Peyer's patch (tissue), 4 donors: ENCODE results near the gene TMEM164. TPM values are rescaled to one million over a fixed set of nuclear protein-coding genes. Genes with fewer than 3 reads are reported as not detected.

Experiments
- DNase-seq, 3 donors: peaks; one replicate each; pipeline ENCODE4 v3.0.0-alpha.2; 2017 to 2019
- H3K27ac ChIP-seq, 4 donors: fragments of 200-600 bp; sonication (generic); one replicate each; pipeline ENCODE4 v1.5.1; 2016 to 2019
- H3K27me3 ChIP-seq, 2 donors: fragments of 200-600 bp; sonication (generic); one replicate each; pipeline ENCODE4 v1.5.1; 2019
- H3K36me3 ChIP-seq, 3 donors: fragments of 200-600 bp; sonication (generic); one replicate each; pipeline ENCODE4 v1.5.1; 2016 to 2019
- H3K4me1 ChIP-seq, 4 donors: fragments of 200-600 bp; sonication (generic); one replicate each; pipeline ENCODE4 v1.5.1; 2016 to 2019
- H3K4me3 ChIP-seq, 4 donors: fragments of 200-600 bp; sonication (generic); 1 replicate in 3 of 4; 2 replicates in 1 of 4; pipeline ENCODE4 v1.5.1; 2016 to 2019; ENCODE audit warnings: mild to moderate bottlenecking in 1 of 4
- H3K9me3 ChIP-seq, 4 donors: fragments of 200-600 bp; sonication (generic); one replicate each; pipeline ENCODE4 v1.5.1; 2016 to 2019; ENCODE audit warnings: mild to moderate bottlenecking in 1 of 4
- POLR2A ChIP-seq, 2 donors: fragments of 450-650 bp; IDR thresholded peaks; one replicate each; pipeline ENCODE4 v1.5.1; 2017; ENCODE audit warnings: antibody characterized with exemption in 2 of 2, mild to moderate bottlenecking in 2 of 2, moderate library complexity in 2 of 2
- total RNA-seq, 4 donors: library from RNA; depleted of rRNA; stranded (reverse); fragments of >200 nt; gene quantifications; one replicate each; pipeline ENCODE4 v1.1.0, GENCODE V29; 2016
- TF ChIP-seq, protein P1 (sequence below), 6 experiments: fragments of 450-650 bp in 4 of 6; fragments of 200-600 bp in 2 of 6; sonication (generic) in 1 of 6; IDR thresholded peaks; one replicate each; pipeline ENCODE4 v1.5.1; 2017 to 2019; ENCODE audit warnings: antibody characterized with exemption in 6 of 6, mild to moderate bottlenecking in 3 of 6, moderate library complexity in 1 of 6

Gene TMEM164
- total RNA-seq, 4 donors from 2014 or later: 25.6 to 79.7 (median 73.8) TPM

DNA sequence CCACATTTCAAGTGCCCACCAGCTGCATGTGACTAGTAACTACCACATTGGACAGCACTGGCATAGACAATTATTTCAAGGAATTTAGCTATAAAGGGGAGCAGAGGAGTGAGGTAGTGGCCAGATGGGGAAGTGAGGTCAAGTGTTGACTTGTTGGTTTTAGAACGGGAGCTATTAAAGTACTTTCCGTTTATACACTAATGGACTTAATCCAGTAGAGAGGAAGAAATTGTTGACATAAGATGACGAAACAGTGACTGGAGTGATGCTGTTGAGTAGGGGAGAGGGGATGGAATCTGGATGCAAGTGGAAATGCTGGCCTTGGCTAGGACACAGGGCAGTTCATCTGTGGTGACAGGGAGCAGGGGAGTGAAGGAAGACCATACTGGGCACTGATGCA lies 160.6 kb downstream of the TMEM164 start:
- Histone ChIP-seq H3K9me3 (no peaks in the 10 kb centered on the region), H3K4me3 (no peak overlapping the region), H3K27ac (no peak overlapping the region), H3K36me3 (no peaks in the 10 kb centered on the region), H3K4me1 (no peaks in the 10 kb centered on the region), H3K27me3 (no peaks in the 10 kb centered on the region)
- no peak for DNase-seq
- no peak for TF ChIP-seq POLR2A (IDR thresholded peaks at IDR 0.05)
- TF ChIP-seq, protein P1, sequence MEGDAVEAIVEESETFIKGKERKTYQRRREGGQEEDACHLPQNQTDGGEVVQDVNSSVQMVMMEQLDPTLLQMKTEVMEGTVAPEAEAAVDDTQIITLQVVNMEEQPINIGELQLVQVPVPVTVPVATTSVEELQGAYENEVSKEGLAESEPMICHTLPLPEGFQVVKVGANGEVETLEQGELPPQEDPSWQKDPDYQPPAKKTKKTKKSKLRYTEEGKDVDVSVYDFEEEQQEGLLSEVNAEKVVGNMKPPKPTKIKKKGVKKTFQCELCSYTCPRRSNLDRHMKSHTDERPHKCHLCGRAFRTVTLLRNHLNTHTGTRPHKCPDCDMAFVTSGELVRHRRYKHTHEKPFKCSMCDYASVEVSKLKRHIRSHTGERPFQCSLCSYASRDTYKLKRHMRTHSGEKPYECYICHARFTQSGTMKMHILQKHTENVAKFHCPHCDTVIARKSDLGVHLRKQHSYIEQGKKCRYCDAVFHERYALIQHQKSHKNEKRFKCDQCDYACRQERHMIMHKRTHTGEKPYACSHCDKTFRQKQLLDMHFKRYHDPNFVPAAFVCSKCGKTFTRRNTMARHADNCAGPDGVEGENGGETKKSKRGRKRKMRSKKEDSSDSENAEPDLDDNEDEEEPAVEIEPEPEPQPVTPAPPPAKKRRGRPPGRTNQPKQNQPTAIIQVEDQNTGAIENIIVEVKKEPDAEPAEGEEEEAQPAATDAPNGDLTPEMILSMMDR (IDR thresholded peaks at IDR 0.05): no peak

DNA sequence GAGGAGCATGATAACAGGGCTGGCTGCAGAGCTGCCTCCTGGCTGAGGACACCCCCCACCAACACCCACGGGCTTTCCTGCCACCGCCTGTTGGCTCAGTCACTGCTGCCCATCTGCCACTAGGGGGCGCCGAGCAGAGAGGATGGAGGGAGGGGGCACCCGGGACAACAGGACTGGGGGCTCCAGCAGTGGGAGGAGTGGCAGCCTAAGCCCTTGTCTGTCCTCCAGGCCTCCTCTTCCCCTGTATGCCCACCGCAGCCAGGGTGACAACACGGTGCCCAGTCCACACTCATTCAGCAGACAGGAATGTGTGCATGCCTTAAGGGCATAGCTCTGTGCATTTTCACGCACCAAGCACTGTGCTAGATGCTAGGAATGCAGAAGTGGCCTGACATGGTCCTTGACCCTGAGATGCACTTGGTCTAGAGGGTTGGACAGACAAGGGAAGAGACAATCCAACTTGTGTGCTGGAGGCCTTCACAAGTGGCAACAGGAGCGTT lies 165.1 kb downstream of the TMEM164 start:
- TF ChIP-seq, protein P1 (IDR thresholded peaks at IDR 0.05): peak in 5 of 6 experiments; percentile 34 to 51 (median 38)
- TF ChIP-seq POLR2A (IDR thresholded peaks at IDR 0.05): no peak
- Histone ChIP-seq H3K27ac (no peak overlapping the region), H3K4me3 (no peak overlapping the region), H3K27me3 (no peaks in the 10 kb centered on the region), H3K9me3 (no peaks in the 10 kb centered on the region), H3K4me1 (no peaks in the 10 kb centered on the region), H3K36me3 (no peaks in the 10 kb centered on the region)
- DNase-seq: no peak

DNA sequence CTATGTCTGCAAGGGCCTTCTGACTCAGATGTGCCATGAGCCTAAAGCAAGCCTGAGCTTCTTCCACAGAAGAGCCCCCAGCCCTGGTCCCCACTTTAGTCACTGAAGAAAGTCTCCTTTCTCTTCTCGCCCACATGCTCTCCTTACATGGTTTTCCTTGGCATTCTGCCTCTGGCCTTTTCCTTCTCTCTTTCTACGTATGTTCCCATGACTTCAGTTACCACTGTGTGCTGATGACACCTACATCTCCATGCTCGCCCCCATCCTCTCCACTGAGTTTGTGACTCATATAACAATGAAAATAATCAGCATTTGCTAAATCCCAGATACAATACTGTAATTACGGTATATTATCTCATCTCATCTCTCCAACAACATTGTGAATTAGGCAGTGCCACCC lies 165.7 kb downstream of the TMEM164 start:
- H3K27ac ChIP-seq: no peak overlapping the region
- no peaks in the 10 kb centered on the region for H3K27me3 ChIP-seq
- TF ChIP-seq, protein P1 (IDR thresholded peaks at IDR 0.05): no peak
- TF ChIP-seq POLR2A (IDR thresholded peaks at IDR 0.05): no peak
- no peaks in the 10 kb centered on the region for H3K36me3 ChIP-seq
- H3K4me1 ChIP-seq: no peaks in the 10 kb centered on the region
- H3K4me3 ChIP-seq: no peak overlapping the region
- no peaks in the 10 kb centered on the region for H3K9me3 ChIP-seq
- no peak for DNase-seq

DNA sequence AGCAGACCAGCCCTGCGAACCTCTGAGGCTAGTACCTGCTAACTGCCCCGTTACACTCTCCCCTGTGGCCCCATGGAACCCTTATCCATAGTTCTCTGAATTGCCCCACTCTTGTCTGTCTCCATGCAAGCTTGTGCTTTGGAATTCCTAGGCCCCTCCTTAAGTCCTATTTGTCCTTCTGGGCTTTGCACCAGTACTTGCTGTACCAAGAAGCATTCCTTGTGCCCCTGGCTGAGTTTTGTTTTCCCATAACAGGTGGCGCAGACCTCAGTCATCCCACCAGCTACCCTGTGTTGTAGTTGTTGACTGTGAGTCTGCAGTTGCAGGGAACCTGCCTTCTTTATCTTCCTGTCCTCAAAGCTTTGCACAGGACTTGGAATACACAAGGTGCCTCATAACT lies 167.1 kb downstream of the TMEM164 start:
- TF ChIP-seq, protein P1 (IDR thresholded peaks at IDR 0.05): no peak
- no peak for TF ChIP-seq POLR2A (IDR thresholded peaks at IDR 0.05)
- no peaks in the 10 kb centered on the region for H3K36me3 ChIP-seq
- no peaks in the 10 kb centered on the region for H3K27me3 ChIP-seq
- DNase-seq: no peak
- no peak overlapping the region for H3K27ac ChIP-seq
- no peaks in the 10 kb centered on the region for H3K9me3 ChIP-seq
- H3K4me3 ChIP-seq: no peak overlapping the region
- H3K4me1 ChIP-seq: no peaks in the 10 kb centered on the region

DNA sequence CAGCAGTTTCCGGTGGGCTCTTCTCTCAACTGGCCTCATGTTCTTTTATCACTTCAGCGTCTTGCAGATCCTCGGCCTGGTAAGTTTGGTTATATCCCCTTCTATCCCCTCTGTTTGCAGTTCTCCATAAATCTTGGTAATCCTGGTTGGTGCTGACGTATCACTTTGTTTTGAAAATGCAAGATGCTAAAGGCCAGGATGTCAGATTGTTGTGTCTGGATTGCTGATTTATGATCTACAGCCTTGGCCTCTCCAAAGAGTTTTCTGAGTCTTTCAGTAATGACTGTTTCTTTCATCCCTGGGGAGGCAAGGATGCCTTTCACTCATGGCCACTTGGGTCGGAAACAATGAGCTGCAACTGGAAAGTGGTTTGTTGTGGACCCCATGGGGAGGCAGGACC lies 168.5 kb downstream of the TMEM164 start:
- Histone ChIP-seq H3K36me3 (no peaks in the 10 kb centered on the region), H3K27me3 (no peaks in the 10 kb centered on the region), H3K4me1 (no peaks in the 10 kb centered on the region), H3K9me3 (no peaks in the 10 kb centered on the region), H3K4me3 (no peak overlapping the region), H3K27ac (no peak overlapping the region)
- TF ChIP-seq, protein P1 (IDR thresholded peaks at IDR 0.05): no peak
- TF ChIP-seq POLR2A (IDR thresholded peaks at IDR 0.05): no peak
- DNase-seq: no peak

DNA sequence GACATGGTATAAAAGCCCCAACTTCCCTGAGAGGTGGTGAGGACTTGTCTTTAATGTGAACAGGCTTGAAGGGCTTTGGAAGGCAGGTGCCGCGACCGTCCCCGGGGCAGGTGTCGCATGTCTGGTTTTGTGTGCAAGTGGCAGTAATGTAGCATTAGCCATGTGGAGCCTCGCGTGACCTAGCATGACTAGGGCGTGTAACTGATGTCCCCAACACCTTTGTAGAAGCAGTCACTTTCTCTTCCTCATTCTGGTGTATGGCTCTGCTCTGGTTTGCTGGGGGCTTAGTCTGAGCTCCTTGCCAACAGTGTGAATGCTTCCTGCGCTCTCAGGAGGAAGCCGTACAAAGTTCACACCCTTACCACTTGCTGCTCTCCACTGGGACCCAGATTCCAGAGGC lies 169.3 kb downstream of the TMEM164 start:
- DNase-seq: peak in 2 of 3 donors; percentile 69 to 76
- Histone ChIP-seq H3K27me3 (no peaks in the 10 kb centered on the region), H3K4me3 (no peak overlapping the region), H3K4me1 (no peaks in the 10 kb centered on the region), H3K9me3 (no peaks in the 10 kb centered on the region), H3K27ac (no peak overlapping the region), H3K36me3 (no peaks in the 10 kb centered on the region)
- TF ChIP-seq, protein P1 (IDR thresholded peaks at IDR 0.05): no peak
- TF ChIP-seq POLR2A (IDR thresholded peaks at IDR 0.05): no peak
